ENCODE data around the gene PRLHR. TPM values are rescaled to one million over a fixed set of nuclear protein-coding genes. Genes with fewer than 3 reads are reported as not detected.

The PRLHR gene
- total RNA-seq, 2 experiments from 2014 or later, result not detected

- CTCF ChIA-PET, result interaction anchor here (0.9 kb wide), 1 partner anchor 128 kb away, joined by 3 read pairs; no protein-coding TSS in a partner anchor
- POLR2A ChIA-PET, result no interaction called here
Observed at GRCh38 chr10:118592675-118593330, 2.6 kb downstream of the PRLHR start.

GRCh38 chr10:118590334-118590733, 5.1 kb downstream of the PRLHR start:
- POLR2A ChIA-PET, result no interaction called here
- CTCF ChIA-PET, result no interaction called here

GRCh38 chr10:118587881-118588651, 7.4 kb downstream of the PRLHR start:
- CTCF ChIA-PET, result no interaction called here
- POLR2A ChIA-PET, result no interaction called here

GRCh38 chr10:118586911-118587310, 8.5 kb downstream of the PRLHR start:
- CTCF ChIA-PET, result no interaction called here
- POLR2A ChIA-PET, result no interaction called here

- ChIA-PET POLR2A (no interaction called here), CTCF (no interaction called here)
Observed at GRCh38 chr10:118585794-118586193, 9.7 kb downstream of the PRLHR start.

- POLR2A ChIA-PET, result no interaction called here
- CTCF ChIA-PET, result no interaction called here
Observed at GRCh38 chr10:118585234-118585633, 10.2 kb downstream of the PRLHR start.

- CTCF ChIA-PET, result no interaction called here
Observed at GRCh38 chr10:118584181-118584954, 11.1 kb downstream of the PRLHR start.

GRCh38 chr10:118583611-118584010, 11.8 kb downstream of the PRLHR start:
- CTCF ChIA-PET, result no interaction called here
- POLR2A ChIA-PET, result no interaction called here

More at GRCh38 chr10:118584181-118584954, 11.1 kb downstream of the PRLHR start:
- POLR2A ChIA-PET, result no interaction called here

- ChIA-PET POLR2A (interaction anchor here (0.6 kb wide), 1 partner anchor 1372 kb away, joined by 8 read pairs; no protein-coding TSS in a partner anchor), CTCF (no interaction called here)
Observed at GRCh38 chr10:118582511-118582910, 12.9 kb downstream of the PRLHR start.

- CTCF ChIA-PET, result interaction anchor here (1.3 to 1.4 kb wide), 2 partner anchors 12 to 140 kb away, joined by 3 read pairs; no protein-coding TSS in a partner anchor
- POLR2A ChIA-PET, result no interaction called here
Observed at GRCh38 chr10:118581340-118581739, 14.1 kb downstream of the PRLHR start.

GRCh38 chr10:118580702-118581101, 14.7 kb downstream of the PRLHR start:
- ChIA-PET CTCF (interaction anchor here (1.3 to 1.4 kb wide), 2 partner anchors 13 to 141 kb away, joined by 3 read pairs; no protein-coding TSS in a partner anchor), POLR2A (no interaction called here)

GRCh38 chr10:118573512-118573911, 21.9 kb downstream of the PRLHR start:
- ChIA-PET POLR2A (no interaction called here), CTCF (no interaction called here)

GRCh38 chr10:118572256-118573041, 23.0 kb downstream of the PRLHR start:
- CTCF ChIA-PET, result no interaction called here
- POLR2A ChIA-PET, result no interaction called here

- ChIA-PET CTCF (no interaction called here), POLR2A (no interaction called here)
Observed at GRCh38 chr10:118571123-118571522, 24.3 kb downstream of the PRLHR start.

GRCh38 chr10:118570591-118570990, 24.9 kb downstream of the PRLHR start:
- CTCF ChIA-PET, result interaction anchor here (1.9 kb wide), 1 partner anchor 7 kb away, joined by 5 read pairs; no protein-coding TSS in a partner anchor
- POLR2A ChIA-PET, result no interaction called here

- POLR2A ChIA-PET, result no interaction called here
Observed at GRCh38 chr10:118569882-118570252, 25.6 kb downstream of the PRLHR start.

GRCh38 chr10:118569241-118569881, 26.1 kb downstream of the PRLHR start:
- POLR2A ChIA-PET, result no interaction called here
- CTCF ChIA-PET, result interaction anchor here (0.8 to 2.2 kb wide), 4 partner anchors 9 to 151 kb away, joined by 3 to 18 read pairs (median 5); no protein-coding TSS in a partner anchor

More at GRCh38 chr10:118569882-118570252, 25.6 kb downstream of the PRLHR start:
- CTCF ChIA-PET, result interaction anchor here (1.9 to 2.2 kb wide), 2 partner anchors 8 to 150 kb away, joined by 5 to 18 read pairs; no protein-coding TSS in a partner anchor

- POLR2A ChIA-PET, result no interaction called here
- CTCF ChIA-PET, result interaction anchor here (0.7 to 2.2 kb wide), 20 partner anchors 10 to 305 kb away, joined by 3 to 18 read pairs (median 4); no protein-coding TSS in a partner anchor
Observed at GRCh38 chr10:118568327-118568848, 27.1 kb downstream of the PRLHR start.
